D341Med (cell line): ENCODE results near the gene GALNT14.

ENCODE experiments used
- DNase-seq: peaks from one replicate; pipeline ENCODE4 v3.0.0; 2012; ENCODE audit warnings: low spot score

The GALNT14 gene

GRCh38 chr2:31055938-31056337 lies 82.3 kb downstream of the GALNT14 start:
- no peak for DNase-seq

GRCh38 chr2:31054842-31055388 lies 83.3 kb downstream of the GALNT14 start:
- no peak for DNase-seq

- DNase-seq = no peak
Observed at GRCh38 chr2:31053929-31054782, 84.1 kb downstream of the GALNT14 start.

GRCh38 chr2:31052284-31052683 lies 86.0 kb downstream of the GALNT14 start:
- DNase-seq = no peak

- no peak for DNase-seq
Observed at GRCh38 chr2:31051258-31052140, 86.7 kb downstream of the GALNT14 start.

GRCh38 chr2:31049916-31050588 lies 88.2 kb downstream of the GALNT14 start:
- no peak for DNase-seq

GRCh38 chr2:31049264-31049663 lies 89.0 kb downstream of the GALNT14 start:
- no peak for DNase-seq

- no peak for DNase-seq
Observed at GRCh38 chr2:31047599-31047998, 90.6 kb downstream of the GALNT14 start.

GRCh38 chr2:31038385-31038784 lies 99.9 kb downstream of the GALNT14 start:
- DNase-seq = no peak

GRCh38 chr2:31037058-31037457 lies 101.2 kb downstream of the GALNT14 start:
- DNase-seq = no peak

GRCh38 chr2:31033032-31033431 lies 105.2 kb downstream of the GALNT14 start:
- no peak for DNase-seq

GRCh38 chr2:31032475-31032874 lies 105.8 kb downstream of the GALNT14 start:
- DNase-seq = no peak

GRCh38 chr2:31031132-31031706 lies 107.0 kb downstream of the GALNT14 start:
- no peak for DNase-seq

- no peak for DNase-seq
Observed at GRCh38 chr2:31028417-31028816, 109.8 kb downstream of the GALNT14 start.

- no peak for DNase-seq
Observed at GRCh38 chr2:31027549-31027948, 110.7 kb downstream of the GALNT14 start.

- no peak for DNase-seq
Observed at GRCh38 chr2:31023541-31023940, 114.7 kb downstream of the GALNT14 start.

GRCh38 chr2:31020713-31021112 lies 117.5 kb downstream of the GALNT14 start:
- DNase-seq = no peak

- no peak for DNase-seq
Observed at GRCh38 chr2:31018280-31018679, 120.0 kb downstream of the GALNT14 start.

- DNase-seq = no peak
Observed at GRCh38 chr2:31016648-31017047, 121.6 kb downstream of the GALNT14 start.

- no peak for DNase-seq
Observed at GRCh38 chr2:31014516-31014915, 123.7 kb downstream of the GALNT14 start.

- no peak for DNase-seq
Observed at GRCh38 chr2:31013301-31013700, 124.9 kb downstream of the GALNT14 start.

- DNase-seq = no peak
Observed at GRCh38 chr2:31012406-31012805, 125.8 kb downstream of the GALNT14 start.
